Coronary artery (tissue), 2 donors: Measurements from ENCODE around the gene VTI1A.

Experiments
- DNase-seq: peaks from one replicate; pipeline ENCODE4 v3.0.0-alpha.2; 2017; ENCODE audit warnings: low spot score
- H3K27ac ChIP-seq, 2 donors: fragments of 200-600 bp; sonication (generic); one replicate each; pipeline ENCODE4 v1.5.1; 2016 to 2019
- H3K4me3 ChIP-seq: fragments of 200-600 bp; sonication (generic); 2 replicates; pipeline ENCODE4 v1.5.1; 2016; ENCODE audit warnings: mild to moderate bottlenecking, moderate library complexity
- CTCF ChIP-seq: fragments of 200-600 bp; sonication (generic); IDR thresholded peaks from one replicate; pipeline ENCODE4 v1.5.1; 2019; ENCODE audit warnings: antibody characterized with exemption

VTI1A gene

GRCh38 chr10:112847778-112848177 lies 400.8 kb downstream of the VTI1A start:
- DNase-seq, result no peak
- no peak overlapping the region for H3K27ac ChIP-seq
- no peak overlapping the region for H3K4me3 ChIP-seq
- no peak for TF ChIP-seq CTCF

GRCh38 chr10:112848228-112848627 lies 401.2 kb downstream of the VTI1A start:
- DNase-seq, result no peak
- Histone ChIP-seq H3K4me3 (no peak overlapping the region), H3K27ac (no peak overlapping the region)
- no peak for TF ChIP-seq CTCF

GRCh38 chr10:112848868-112849430 lies 401.9 kb downstream of the VTI1A start:
- no peak overlapping the region for H3K4me3 ChIP-seq
- no peak for TF ChIP-seq CTCF
- no peak overlapping the region for H3K27ac ChIP-seq
- DNase-seq, result no peak

- TF ChIP-seq CTCF, result no peak
- H3K27ac ChIP-seq, result no peak overlapping the region
- no peak overlapping the region for H3K4me3 ChIP-seq
- no peak for DNase-seq
Observed at GRCh38 chr10:112849546-112849945, 402.5 kb downstream of the VTI1A start.

DNA sequence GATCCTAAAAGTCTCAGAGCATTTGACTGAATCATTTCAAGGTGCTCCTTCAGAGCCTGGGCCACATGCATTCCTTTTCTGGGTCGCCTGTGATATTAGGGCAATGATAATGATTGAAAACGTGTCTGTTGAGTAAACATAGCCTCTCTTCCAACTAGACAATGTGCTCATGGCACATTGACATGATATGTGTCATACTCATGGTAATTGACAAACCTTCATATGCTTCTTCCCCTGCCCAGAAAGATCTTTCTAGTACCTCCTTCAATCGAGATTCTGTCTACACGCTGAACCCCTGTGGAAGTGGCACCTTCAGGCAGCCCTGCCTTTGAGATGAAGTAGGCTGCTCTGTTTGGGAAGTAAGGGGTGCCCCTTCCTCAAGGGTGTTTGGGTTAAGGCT lies 404.2 kb downstream of the VTI1A start:
- DNase-seq, result no peak
- no peak for TF ChIP-seq CTCF
- Histone ChIP-seq H3K27ac (no peak overlapping the region), H3K4me3 (no peak overlapping the region)

- no peak for TF ChIP-seq CTCF
- no peak overlapping the region for H3K4me3 ChIP-seq
- H3K27ac ChIP-seq, result no peak overlapping the region
- DNase-seq, result no peak
Observed at GRCh38 chr10:112851588-112852211, 404.7 kb downstream of the VTI1A start.

DNA sequence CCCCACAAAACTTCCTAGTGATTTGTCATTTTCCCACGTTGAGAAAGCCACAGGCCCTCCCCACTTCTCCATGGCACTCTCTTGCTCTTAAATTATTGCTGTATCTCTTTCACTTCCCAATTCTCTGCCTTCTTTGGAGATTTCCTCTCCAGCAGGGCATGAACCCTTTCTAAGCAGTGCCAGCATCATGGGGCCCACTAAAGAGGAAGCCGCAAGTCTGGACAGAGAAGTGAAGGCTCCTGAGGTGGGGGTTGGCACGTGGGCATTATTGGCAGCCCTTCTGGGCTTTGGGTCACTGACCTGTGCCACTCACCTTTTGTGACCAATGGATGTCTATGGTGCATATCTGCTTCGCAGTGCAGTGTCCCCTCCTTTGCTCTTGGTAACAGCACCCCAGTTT lies 405.3 kb downstream of the VTI1A start:
- Histone ChIP-seq H3K27ac (no peak overlapping the region), H3K4me3 (no peak overlapping the region)
- TF ChIP-seq CTCF, result no peak
- no peak for DNase-seq
